Measurements from ENCODE around the gene NOTCH3.

Gene NOTCH3

GRCh38 chr19:15235781-15236180, 35.0 kb upstream of the NOTCH3 start:
- DNase-seq: no peak

DNA sequence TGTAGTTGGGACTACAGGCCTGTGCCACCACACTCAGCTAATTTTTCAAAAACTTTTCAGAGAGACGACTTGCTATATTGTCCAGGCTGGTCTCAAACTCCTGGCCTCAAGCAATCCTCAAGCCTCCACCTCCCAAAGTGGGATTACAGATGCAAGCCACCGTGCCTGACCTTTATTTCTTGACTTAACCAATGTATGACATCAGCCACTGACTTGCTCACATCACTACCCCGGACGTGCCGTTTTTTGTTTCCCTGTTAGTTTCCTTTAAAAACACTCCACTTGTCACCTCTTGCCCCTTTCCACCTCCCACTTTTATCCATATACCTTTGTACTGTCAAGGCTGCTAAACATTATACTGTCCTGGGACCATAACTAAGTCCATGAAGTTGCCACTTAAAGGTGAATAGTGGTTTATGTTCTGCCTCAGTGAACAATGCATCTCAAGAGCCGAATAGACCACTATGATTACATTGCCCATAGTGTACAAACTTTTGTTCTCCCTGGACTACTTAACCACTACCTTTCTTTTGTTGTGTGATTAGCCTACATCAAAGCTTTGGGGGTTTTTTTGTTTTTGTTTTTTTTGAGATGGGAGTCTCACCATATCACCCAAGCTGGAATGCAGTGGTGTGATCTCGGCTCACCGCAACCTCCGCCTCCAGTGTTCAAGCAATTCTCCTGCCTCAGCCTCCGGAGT, 33.8 kb upstream of the NOTCH3 start:
- no peak for DNase-seq

DNA sequence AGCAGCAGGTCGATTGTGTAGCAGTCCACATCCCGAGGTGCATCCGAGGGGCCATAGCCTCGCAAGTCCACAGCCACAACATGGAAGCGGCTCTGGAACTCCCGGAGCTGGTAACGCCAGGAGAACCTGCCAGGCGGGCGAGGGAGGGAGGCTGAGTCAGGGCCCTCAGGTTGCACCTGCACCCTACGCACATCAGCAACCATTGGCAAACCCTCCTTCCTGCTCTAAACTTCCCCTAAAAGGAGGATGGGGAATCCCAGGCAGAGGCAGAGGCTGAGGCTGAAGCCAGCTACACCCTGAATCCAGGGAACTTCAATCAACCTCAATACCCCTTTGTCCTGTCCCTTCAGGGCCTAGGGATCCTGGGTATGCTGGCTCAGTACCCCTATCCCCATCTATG, 30.5 kb upstream of the NOTCH3 start:
- no peak for DNase-seq

DNA sequence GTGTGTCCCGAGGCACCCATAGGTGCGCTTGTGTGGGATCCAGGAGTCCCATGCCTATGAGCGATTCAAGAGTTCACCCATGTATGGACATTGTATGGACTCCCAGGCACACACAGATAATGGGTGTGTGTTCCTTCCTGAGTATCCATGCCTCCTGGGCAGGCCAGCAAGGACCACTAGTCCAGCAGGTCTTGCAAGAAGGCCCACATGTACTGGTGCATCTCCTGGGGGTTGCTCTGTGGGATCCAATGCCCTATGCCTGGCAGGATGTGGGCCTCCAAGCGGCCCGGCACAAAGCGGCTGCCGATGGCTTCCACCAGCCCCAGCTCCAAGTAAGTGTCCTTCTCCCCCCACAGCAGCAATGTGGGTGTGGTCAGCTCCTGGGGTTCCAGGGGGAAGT, 26.5 kb upstream of the NOTCH3 start:
- no peak for DNase-seq

- DNase-seq: no peak
Measured at GRCh38 chr19:15225760-15226159, 25.0 kb upstream of the NOTCH3 start.

DNA sequence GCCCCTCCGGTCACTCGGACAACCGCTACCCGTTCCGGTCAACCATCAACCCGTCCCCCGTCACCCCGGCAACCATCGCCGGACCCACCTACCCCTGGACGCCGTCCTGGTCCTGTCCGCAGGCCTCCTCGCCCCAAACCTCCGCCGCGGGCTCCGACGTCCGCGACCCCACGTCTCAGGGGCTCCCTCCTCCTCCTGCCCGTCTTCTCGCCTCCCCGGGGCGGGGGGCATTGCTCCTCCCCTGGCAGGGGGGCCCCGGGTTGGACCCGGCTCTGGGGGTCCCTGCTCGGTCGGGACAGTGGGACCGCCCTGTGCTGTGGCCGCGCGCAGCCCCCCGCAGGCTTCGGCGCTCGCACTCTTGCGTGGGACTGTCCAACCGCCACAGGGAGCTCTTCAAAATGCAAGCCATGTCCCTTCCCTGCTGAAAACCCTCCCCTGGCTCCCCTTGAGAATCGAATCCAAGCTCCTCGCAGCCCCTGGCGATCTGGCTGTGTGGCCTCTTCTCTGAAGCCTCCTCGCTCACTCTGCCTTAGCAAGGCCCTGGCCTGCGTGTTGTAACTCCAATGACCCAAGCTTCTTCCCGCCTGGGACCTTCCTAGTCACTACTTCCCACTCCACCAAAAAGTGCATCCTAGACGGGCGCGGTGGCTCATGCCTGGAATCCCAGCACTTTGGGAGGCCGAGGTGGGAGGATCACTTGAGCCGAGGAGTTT, 23.0 kb upstream of the NOTCH3 start:
- DNase-seq: no peak

- peak; percentile 86 for DNase-seq
Measured at GRCh38 chr19:15222738-15223648, 22.2 kb upstream of the NOTCH3 start.

- no peak for DNase-seq
Measured at GRCh38 chr19:15220833-15221232, 20.0 kb upstream of the NOTCH3 start.

- no peak for DNase-seq
Measured at GRCh38 chr19:15218501-15218900, 17.7 kb upstream of the NOTCH3 start.

DNA sequence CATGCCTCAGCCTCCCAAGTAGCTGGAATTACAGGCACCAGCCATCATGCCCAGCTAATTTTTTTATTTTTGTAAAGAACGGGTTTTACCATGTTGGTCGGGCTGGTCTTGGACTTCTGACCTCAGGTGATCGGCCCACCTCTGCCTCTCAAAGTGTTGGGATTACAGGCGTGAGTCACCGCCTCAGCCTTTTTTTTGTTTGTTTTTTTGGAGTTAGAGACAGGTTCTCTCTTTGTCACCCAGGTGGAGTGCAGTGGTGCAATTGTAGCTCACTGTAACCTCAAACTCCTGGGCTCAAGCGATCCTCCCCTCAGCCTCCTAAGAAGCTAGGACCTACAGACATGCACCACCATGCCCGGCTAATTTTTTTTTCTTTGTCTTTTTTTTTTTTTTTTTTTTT, 15.6 kb upstream of the NOTCH3 start:
- DNase-seq: no peak

DNA sequence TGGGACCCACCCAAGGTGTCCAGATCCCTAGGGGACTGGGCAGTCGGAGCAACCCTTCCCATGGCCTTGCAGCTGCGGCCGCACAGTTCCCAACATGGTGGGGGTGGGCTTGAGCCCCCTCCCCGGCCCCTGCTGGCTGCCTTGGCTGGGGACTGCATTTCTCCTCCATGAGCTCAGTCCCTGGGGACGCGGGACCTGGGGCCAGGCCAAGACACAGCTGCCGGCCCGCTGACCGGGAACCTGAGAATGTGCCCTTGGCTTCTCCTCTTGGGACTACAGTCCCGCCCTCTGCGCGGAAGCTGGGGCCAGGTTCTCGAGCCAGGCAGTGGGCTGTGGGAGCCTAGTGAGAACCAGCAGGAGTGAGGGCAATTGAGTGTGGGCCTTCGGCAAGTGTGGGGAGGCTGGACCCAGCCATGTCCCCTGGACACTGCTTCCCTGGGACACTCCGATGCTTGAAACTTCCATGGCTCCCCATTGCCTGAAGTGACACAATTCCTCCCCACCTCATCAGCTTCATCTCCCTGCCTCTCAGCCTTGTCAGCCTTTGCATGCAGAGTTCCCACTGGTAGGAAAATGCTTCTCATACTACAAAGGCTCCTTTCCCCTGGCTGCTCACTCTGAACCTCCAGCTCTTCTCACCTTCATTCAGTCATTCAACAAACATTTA, 13.1 kb upstream of the NOTCH3 start:
- no peak for DNase-seq

DNA sequence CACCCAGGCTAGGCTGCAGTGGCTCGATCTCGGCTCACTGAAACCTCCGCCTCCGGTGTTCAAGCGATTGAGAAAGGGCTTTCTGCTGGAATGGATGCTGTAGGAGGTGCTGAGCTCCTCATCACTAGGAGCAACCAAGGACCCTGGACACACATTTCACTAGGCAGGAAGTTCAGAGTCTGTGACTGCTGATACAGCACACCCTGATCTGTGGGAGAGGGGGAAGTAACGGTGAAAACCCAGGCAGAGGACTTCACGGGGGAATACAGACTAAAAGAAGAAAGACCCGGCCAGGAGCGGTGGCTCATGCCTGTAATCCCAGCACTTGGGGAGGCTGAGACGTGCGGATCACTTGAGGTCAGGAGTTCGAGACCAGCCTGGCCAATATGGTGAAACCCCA, 11.9 kb upstream of the NOTCH3 start:
- DNase-seq: no peak

DNA sequence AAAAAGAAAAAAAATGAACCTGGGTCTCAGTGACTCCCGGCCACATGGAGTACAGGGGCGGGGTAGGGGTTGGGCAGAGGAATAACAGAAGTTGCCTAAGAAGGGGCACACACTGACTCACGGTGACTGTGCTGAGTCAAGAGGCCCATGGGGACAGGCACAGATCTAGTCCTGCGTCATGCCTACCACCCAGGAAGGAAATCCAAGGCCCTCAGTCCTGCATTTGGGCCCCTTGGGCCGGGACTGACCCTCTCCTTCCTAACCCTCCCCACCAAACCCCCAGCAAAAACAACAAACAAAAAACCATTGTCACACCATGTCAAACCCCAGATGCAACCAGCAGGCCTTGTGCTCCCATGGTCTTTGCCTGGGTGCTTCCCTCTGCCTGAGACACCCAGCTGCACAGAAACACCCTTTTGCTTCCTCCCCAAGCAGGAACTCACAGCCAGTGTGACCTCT, 9.6 kb upstream of the NOTCH3 start:
- no peak for DNase-seq

GRCh38 chr19:15201374-15202023, 704 bp upstream of the NOTCH3 start:
- DNase-seq: no peak

GRCh38 chr19:15199661-15200552, 888 bp downstream of the NOTCH3 start:
- DNase-seq: no peak

DNA sequence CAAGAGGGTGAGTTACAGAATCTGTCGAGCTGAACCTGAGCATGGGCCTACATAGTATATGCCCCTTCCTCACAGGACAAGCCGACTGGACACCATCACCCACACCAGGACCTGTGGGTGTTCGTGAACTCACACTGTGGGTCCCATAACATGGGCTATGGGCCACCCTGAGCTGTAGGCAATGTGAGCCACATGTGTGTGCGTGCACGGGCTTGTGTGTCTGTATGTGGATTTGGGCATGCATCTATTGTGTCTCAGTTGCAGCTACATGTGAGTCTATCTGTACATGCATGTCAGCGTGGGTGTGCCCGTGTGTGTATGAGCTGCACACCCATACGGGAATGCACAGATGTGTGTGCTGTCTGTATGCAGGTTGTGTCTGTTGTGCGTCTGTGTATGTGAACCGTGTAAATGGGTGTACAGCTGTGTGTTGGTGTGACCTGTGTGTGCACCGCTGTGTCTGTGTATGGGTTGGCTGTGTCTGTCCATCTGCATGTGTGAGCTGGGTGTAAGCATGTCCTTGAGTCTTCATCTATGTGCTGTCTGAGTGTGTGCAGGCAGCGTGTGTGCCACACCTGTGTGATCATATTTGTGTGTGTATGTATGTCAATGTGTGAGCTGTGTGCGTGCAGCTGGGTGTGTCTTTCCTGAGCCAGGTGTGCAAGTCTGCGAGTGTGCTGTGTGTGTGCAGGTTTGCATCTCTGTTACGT, 1.7 kb downstream of the NOTCH3 start:
- no peak for DNase-seq

- no peak for DNase-seq
Measured at GRCh38 chr19:15197942-15198341, 2.9 kb downstream of the NOTCH3 start.

GRCh38 chr19:15197275-15197941, 3.4 kb downstream of the NOTCH3 start:
- no peak for DNase-seq

DNA sequence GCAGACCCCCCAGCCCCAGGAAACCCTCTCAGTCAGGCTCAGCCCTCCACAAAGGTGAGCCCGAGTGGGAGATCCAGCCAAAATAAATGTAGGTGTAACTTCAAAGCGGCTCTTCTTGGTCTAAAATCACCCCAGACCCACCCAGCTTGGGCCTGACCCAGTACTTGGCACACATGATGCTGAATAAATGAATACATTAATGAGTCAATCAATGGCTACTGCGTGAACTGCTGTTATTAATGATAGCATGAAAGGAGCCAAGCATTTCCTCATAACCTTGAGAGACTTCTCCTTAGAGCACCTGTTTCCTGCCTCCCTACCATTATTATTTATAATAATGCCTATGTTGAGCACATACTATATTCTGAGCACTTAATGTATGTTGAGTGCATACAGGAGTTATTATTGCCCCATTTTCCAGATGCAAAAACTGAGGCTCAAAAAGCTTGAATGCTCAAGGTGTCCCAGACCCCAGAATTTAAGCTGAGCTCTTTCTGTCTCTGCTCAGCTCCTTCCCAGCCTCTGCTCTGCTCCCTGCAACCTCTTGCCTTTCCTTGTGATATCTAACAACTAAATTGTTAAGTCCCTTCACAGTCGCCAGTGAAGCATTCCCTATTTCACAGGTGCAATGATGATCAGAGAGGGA, 4.3 kb downstream of the NOTCH3 start:
- no peak for DNase-seq

All from activated CD4-positive, alpha-beta T cell treated with anti-CD3 and anti-CD28 coated beads, Interleukin-2, Interleukin-6, amounts not matched to agents 100 ng/mL and 50 ng/mL, durations not matched to agents 16 hours and 8 hours (primary cell).